SK-N-SH (cell line): ENCODE results near the gene IPMK.

Experiments used
- EP300 ChIP-seq, 2 experiments: IDR thresholded peaks; 2 replicates each; pipeline versions ENCODE4 v1.4.0 to v1.6.1; 2012; ENCODE audit warnings: borderline replicate concordance in 1 of 2, low read depth in 1 of 2, low read length in 1 of 2
- NRF1 ChIP-seq: IDR thresholded peaks from 2 replicates; pipeline ENCODE4 v1.6.1; 2012; ENCODE audit warnings: low read depth, mild to moderate bottlenecking, low read length
- TF ChIP-seq, protein P1 (sequence below): fragments of 200-600 bp; sonication (generic); IDR thresholded peaks from 2 replicates; pipeline ENCODE4 v1.6.1; 2017; ENCODE audit warnings: antibody characterized with exemption, mild to moderate bottlenecking, moderate library complexity
- TF ChIP-seq, protein P2 (sequence below): fragments of 150-350 bp; IDR thresholded peaks from 2 replicates; pipeline ENCODE4 v1.6.1; 2017; ENCODE audit warnings: antibody characterized with exemption, low read length, low read depth, borderline replicate concordance

DNA sequence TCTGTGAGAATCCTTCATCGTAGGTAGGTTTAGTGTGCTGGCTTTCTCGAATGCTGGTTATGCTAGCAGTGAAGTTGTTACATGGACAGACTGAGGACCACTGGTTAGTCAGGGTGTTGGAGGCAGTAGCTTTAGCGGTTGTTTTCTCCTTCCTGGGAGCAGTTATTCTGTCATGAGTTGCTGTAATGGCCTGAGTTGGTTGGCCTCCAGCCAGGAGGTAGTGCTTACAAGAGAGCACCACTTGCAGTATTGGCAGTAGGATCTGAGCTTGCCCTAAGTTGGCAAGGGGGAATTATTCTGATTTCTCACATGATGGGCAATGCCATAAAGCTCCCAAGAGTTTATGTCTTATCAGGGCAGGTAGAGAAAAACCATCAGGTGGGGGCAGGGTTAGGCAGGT, 58.0 kb downstream of the IPMK start:
- TF ChIP-seq, protein P1, sequence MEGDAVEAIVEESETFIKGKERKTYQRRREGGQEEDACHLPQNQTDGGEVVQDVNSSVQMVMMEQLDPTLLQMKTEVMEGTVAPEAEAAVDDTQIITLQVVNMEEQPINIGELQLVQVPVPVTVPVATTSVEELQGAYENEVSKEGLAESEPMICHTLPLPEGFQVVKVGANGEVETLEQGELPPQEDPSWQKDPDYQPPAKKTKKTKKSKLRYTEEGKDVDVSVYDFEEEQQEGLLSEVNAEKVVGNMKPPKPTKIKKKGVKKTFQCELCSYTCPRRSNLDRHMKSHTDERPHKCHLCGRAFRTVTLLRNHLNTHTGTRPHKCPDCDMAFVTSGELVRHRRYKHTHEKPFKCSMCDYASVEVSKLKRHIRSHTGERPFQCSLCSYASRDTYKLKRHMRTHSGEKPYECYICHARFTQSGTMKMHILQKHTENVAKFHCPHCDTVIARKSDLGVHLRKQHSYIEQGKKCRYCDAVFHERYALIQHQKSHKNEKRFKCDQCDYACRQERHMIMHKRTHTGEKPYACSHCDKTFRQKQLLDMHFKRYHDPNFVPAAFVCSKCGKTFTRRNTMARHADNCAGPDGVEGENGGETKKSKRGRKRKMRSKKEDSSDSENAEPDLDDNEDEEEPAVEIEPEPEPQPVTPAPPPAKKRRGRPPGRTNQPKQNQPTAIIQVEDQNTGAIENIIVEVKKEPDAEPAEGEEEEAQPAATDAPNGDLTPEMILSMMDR: no peak
- TF ChIP-seq EP300 (IDR thresholded peaks at IDR 0.05; ENCODE audit: borderline replicate concordance in 1 of 2, low read depth in 1 of 2, low read length in 1 of 2): no peak
- TF ChIP-seq NRF1: no peak
- TF ChIP-seq, protein P2, sequence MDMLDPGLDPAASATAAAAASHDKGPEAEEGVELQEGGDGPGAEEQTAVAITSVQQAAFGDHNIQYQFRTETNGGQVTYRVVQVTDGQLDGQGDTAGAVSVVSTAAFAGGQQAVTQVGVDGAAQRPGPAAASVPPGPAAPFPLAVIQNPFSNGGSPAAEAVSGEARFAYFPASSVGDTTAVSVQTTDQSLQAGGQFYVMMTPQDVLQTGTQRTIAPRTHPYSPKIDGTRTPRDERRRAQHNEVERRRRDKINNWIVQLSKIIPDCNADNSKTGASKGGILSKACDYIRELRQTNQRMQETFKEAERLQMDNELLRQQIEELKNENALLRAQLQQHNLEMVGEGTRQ: no peak
